KBM-7 (cell line): ENCODE measurements around the gene LOXL4.
"Not testable (repeated sequence)": the region's sequence is repeated elsewhere in the genome, so short reads cannot be mapped to it uniquely, and the experiment has no call there.

Experiments
- DNase-seq: peaks from one replicate; pipeline ENCODE4 v3.0.0-alpha.2; 2015
- in situ Hi-C: fragments of 300-500 bp; cut with MboI; formaldehyde crosslinking; loops from 2 replicates; pipeline ENCODE4 v1.14.3; 2020; ENCODE audit warnings: low sequenced_read_pairs, low pct_unique_long_range_greater_than_20kb, mixed read lengths

The LOXL4 gene

GRCh38 chr10:98253499-98253898 is 14.5 kb downstream of the LOXL4 start:
- in situ Hi-C loops: no loop called here

GRCh38 chr10:98252464-98252863 is 15.5 kb downstream of the LOXL4 start:
- in situ Hi-C loops: no loop called here
- no peak for DNase-seq

More at GRCh38 chr10:98253499-98253898, 14.5 kb downstream of the LOXL4 start:
- DNase-seq: no peak

- DNase-seq: no peak
- in situ Hi-C loops: no loop called here
Observed at GRCh38 chr10:98251399-98251798, 16.6 kb downstream of the LOXL4 start.

- in situ Hi-C loops: no loop called here
- no peak for DNase-seq
Observed at GRCh38 chr10:98249134-98249533, 18.9 kb downstream of the LOXL4 start.

- in situ Hi-C loops: no loop called here
Observed at GRCh38 chr10:98248018-98248417, 20.0 kb downstream of the LOXL4 start.

GRCh38 chr10:98246911-98247805 is 20.8 kb downstream of the LOXL4 start:
- in situ Hi-C loops: no loop called here
- no peak for DNase-seq

More at GRCh38 chr10:98248018-98248417, 20.0 kb downstream of the LOXL4 start:
- DNase-seq: no peak

GRCh38 chr10:98244586-98244985 is 23.4 kb downstream of the LOXL4 start:
- no peak for DNase-seq
- in situ Hi-C loops: no loop called here

GRCh38 chr10:98244141-98244540 is 23.9 kb downstream of the LOXL4 start:
- DNase-seq: no peak
- in situ Hi-C loops: no loop called here

- DNase-seq: peak; percentile 41
- in situ Hi-C loops: no loop called here
Observed at GRCh38 chr10:98242823-98243222, 25.2 kb downstream of the LOXL4 start.

- DNase-seq: no peak
- in situ Hi-C loops: no loop called here
Observed at GRCh38 chr10:98240524-98240923, 27.5 kb downstream of the LOXL4 start.

- in situ Hi-C loops: no loop called here
- peak; percentile 27 for DNase-seq
Observed at GRCh38 chr10:98238391-98238790, 29.6 kb downstream of the LOXL4 start.

- in situ Hi-C loops: no loop called here
- no peak for DNase-seq
Observed at GRCh38 chr10:98236862-98237261, 31.1 kb downstream of the LOXL4 start.

- DNase-seq: no peak
- in situ Hi-C loops: no loop called here
Observed at GRCh38 chr10:98235846-98236245, 32.1 kb downstream of the LOXL4 start.

- DNase-seq: no peak
- in situ Hi-C loops: no loop called here
Observed at GRCh38 chr10:98231417-98231816, 36.6 kb downstream of the LOXL4 start.

GRCh38 chr10:98228266-98228665 is 39.7 kb downstream of the LOXL4 start:
- DNase-seq, in situ Hi-C loops: not testable (repeated sequence)

GRCh38 chr10:98227713-98228112 is 40.3 kb downstream of the LOXL4 start:
- DNase-seq, in situ Hi-C loops: not testable (repeated sequence)

GRCh38 chr10:98226508-98227144 is 41.4 kb downstream of the LOXL4 start:
- DNase-seq: no peak
- in situ Hi-C loops: no loop called here

GRCh38 chr10:98224996-98225395 is 43.0 kb downstream of the LOXL4 start:
- in situ Hi-C loops: no loop called here
- DNase-seq: no peak

- no peak for DNase-seq
- in situ Hi-C loops: no loop called here
Observed at GRCh38 chr10:98224509-98224908, 43.5 kb downstream of the LOXL4 start.

- in situ Hi-C loops: no loop called here
- no peak for DNase-seq
Observed at GRCh38 chr10:98223874-98224273, 44.1 kb downstream of the LOXL4 start.
